Tibial nerve (tissue), 4 donors: ENCODE data around the gene DCAF11. TPM values are rescaled to one million over a fixed set of nuclear protein-coding genes. Genes with fewer than 3 reads are reported as not detected.

Experiments used
- DNase-seq, 2 donors: peaks; one replicate each; pipeline ENCODE4 v3.0.0-alpha.2; 2019; ENCODE audit warnings: low spot score in 2 of 2
- H3K27ac ChIP-seq, 4 donors: fragments of 200-600 bp; sonication (generic) in 3 of 4; one replicate each; pipeline ENCODE4 v1.5.1; 2017 to 2019; ENCODE audit warnings: mild to moderate bottlenecking in 1 of 4
- H3K27me3 ChIP-seq, 2 donors: fragments of 200-600 bp; sonication (generic) in 1 of 2; one replicate each; pipeline versions ENCODE4 v1.5.1 to v1.6.0; 2017 to 2019
- H3K36me3 ChIP-seq, 3 donors: fragments of 200-600 bp; sonication (generic); one replicate each; pipeline ENCODE4 v1.5.1; 2018 to 2019
- H3K4me1 ChIP-seq, 4 donors: fragments of 200-600 bp; sonication (generic) in 3 of 4; one replicate each; pipeline ENCODE4 v1.5.1; 2017 to 2019
- H3K4me3 ChIP-seq, 4 donors: fragments of 200-600 bp; sonication (generic) in 3 of 4; one replicate each; pipeline ENCODE4 v1.5.1; 2017 to 2019; ENCODE audit warnings: mild to moderate bottlenecking in 1 of 4, moderate library complexity in 1 of 4
- H3K9me3 ChIP-seq, 4 donors: fragments of 200-600 bp; sonication (generic) in 3 of 4; one replicate each; pipeline ENCODE4 v1.5.1; 2017 to 2019
- CTCF ChIP-seq, 5 experiments: fragments of 200-600 bp in 3 of 5; fragments of 450-650 bp in 2 of 5; sonication (generic) in 3 of 5; IDR thresholded peaks; one replicate each; pipeline ENCODE4 v1.5.1; 2016 to 2019; ENCODE audit warnings: antibody characterized with exemption in 5 of 5, mild to moderate bottlenecking in 3 of 5, moderate library complexity in 2 of 5
- EP300 ChIP-seq, 2 donors: sonication (generic); formaldehyde crosslinking; IDR thresholded peaks; one replicate each; pipeline ENCODE4 v1.6.1; 2017; ENCODE audit warnings: antibody characterized with exemption in 2 of 2, mild to moderate bottlenecking in 1 of 2
- POLR2A ChIP-seq, 2 donors: fragments of 450-650 bp; IDR thresholded peaks; one replicate each; pipeline ENCODE4 v1.6.1; 2017; ENCODE audit warnings: antibody characterized with exemption in 2 of 2, mild to moderate bottlenecking in 2 of 2, moderate library complexity in 2 of 2
- WGBS, 2 donors: methylation state at CpG; one replicate each; pipeline ENCODE4 v1.1.5; 2018; 5-methylcytosine and 5-hydroxymethylcytosine counted together
- total RNA-seq, 4 donors: library from RNA; depleted of rRNA; stranded (reverse); fragments of >200 nt; gene quantifications; one replicate each; pipeline ENCODE4 v1.1.0, GENCODE V29; 2016

Gene DCAF11
- total RNA-seq, 4 donors from 2014 or later, result 68.9 to 126 (median 98.9) TPM

GRCh38 chr14:24067133-24068082 lies 47.2 kb upstream of the DCAF11 start:
- H3K27ac ChIP-seq, result no peak overlapping the region
- H3K36me3 ChIP-seq, result no peaks in the 10 kb centered on the region
- DNase-seq, result no peak
- no peaks in the 10 kb centered on the region for H3K9me3 ChIP-seq
- H3K4me1 ChIP-seq, result no peaks in the 10 kb centered on the region
- no peak overlapping the region for H3K4me3 ChIP-seq
- no peak for TF ChIP-seq EP300 (IDR thresholded peaks at IDR 0.05)
- TF ChIP-seq POLR2A (IDR thresholded peaks at IDR 0.05), result no peak
- TF ChIP-seq CTCF (IDR thresholded peaks at IDR 0.05), result no peak
- 80 to 88% methylated on average over 12 of the region's 12 CpGs for WGBS, 2 donors
- peaks cover 0 to 18% of the 10 kb centered on the region in 2 donors for H3K27me3 ChIP-seq

GRCh38 chr14:24068711-24069410 lies 45.7 kb upstream of the DCAF11 start:
- H3K27ac ChIP-seq, result no peak overlapping the region
- H3K9me3 ChIP-seq, result no peaks in the 10 kb centered on the region
- 78 to 80% methylated on average over 10 of the region's 10 CpGs for WGBS, 2 donors
- H3K4me3 ChIP-seq, result no peak overlapping the region
- no peak for TF ChIP-seq CTCF (IDR thresholded peaks at IDR 0.05)
- H3K27me3 ChIP-seq, result peaks cover 0 to 32% of the 10 kb centered on the region in 2 donors
- DNase-seq, result no peak
- no peaks in the 10 kb centered on the region for H3K36me3 ChIP-seq
- H3K4me1 ChIP-seq, result no peaks in the 10 kb centered on the region

DNA sequence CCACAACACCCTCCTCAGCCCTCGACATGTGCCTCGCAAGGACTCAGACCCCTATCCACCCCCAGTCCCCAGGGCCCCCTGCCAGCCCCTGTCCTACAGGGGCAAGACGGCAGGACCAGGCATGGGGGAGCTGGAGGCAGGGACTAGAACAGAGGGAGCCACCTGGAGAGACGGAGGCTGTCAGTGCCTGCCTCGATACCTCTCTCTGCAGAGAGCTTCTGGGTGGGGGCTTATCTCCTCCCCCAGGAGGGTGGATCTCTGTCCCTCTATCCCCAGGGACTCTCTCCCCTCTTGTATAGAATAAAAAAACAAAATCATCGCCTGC lies 45.2 kb upstream of the DCAF11 start:
- TF ChIP-seq POLR2A (IDR thresholded peaks at IDR 0.05) (no peak), CTCF (IDR thresholded peaks at IDR 0.05) (no peak), EP300 (IDR thresholded peaks at IDR 0.05) (no peak)
- 79 to 83% methylated on average over 6 of the region's 6 CpGs for WGBS, 2 donors
- no peak overlapping the region for H3K4me3 ChIP-seq
- DNase-seq, result no peak
- H3K27ac ChIP-seq, result no peak overlapping the region
- H3K36me3 ChIP-seq, result no peaks in the 10 kb centered on the region
- no peaks in the 10 kb centered on the region for H3K4me1 ChIP-seq
- H3K9me3 ChIP-seq, result no peaks in the 10 kb centered on the region
- H3K27me3 ChIP-seq, result peaks cover 0 to 32% of the 10 kb centered on the region in 2 donors

DNA sequence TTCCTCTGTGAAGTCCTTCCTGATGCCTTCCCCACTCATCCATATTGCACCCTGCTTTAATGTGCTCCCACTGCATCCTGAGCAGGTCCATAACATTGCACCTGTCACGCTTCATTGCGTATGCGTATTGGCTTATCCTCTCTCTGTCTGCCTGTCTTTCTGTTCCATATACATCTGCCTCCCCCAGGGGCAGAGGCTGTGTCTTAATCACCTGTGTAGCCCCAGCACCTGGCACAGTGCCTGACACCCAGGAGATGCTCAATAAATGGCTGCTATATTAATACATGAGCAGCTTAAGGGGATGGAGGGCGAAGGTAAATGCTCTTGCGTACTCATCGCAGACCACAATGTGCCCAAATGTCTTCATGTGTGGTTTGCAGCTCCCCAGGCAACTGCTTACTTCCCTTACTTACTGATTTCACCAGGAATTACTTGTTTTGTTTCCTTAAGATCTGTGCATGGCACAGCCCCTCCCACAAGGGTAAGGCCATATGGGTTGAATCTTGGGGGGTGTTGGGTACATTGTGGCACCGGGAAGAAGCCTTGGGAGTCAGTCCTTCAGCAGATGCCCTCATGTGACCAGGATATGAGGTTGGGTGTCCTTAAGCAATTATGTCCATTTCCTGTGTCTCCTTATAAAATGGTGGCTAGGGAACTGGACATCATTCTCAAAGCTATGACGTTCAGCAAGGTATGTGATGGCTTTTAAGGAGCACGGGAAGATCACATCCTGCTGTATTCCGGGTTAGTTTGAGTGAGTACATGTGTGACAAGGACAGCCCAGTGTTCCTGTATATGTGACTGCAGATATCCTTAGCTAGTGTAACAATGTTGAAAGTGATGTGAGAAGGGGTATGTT lies 44.1 kb upstream of the DCAF11 start:
- TF ChIP-seq POLR2A (IDR thresholded peaks at IDR 0.05) (no peak), EP300 (IDR thresholded peaks at IDR 0.05) (no peak), CTCF (IDR thresholded peaks at IDR 0.05) (no peak)
- H3K27me3 ChIP-seq, result peaks cover 0 to 36% of the 10 kb centered on the region in 2 donors
- no peak overlapping the region for H3K27ac ChIP-seq
- 77 to 79% methylated on average over 10 of the region's 10 CpGs for WGBS, 2 donors
- no peaks in the 10 kb centered on the region for H3K9me3 ChIP-seq
- no peak overlapping the region for H3K4me3 ChIP-seq
- H3K36me3 ChIP-seq, result no peaks in the 10 kb centered on the region
- H3K4me1 ChIP-seq, result no peaks in the 10 kb centered on the region
- no peak for DNase-seq
